Right hindlimb (tissue), 1 donor: ENCODE measurements around the gene HAS3.
"Not testable (repeated sequence)": the region's sequence is repeated elsewhere in the genome, so short reads cannot be mapped to it uniquely, and the experiment has no call there.

ENCODE experiments used
- DNase-seq: peaks from one replicate; pipeline ENCODE4 v3.0.0-alpha.2; 2018

Gene HAS3

DNA sequence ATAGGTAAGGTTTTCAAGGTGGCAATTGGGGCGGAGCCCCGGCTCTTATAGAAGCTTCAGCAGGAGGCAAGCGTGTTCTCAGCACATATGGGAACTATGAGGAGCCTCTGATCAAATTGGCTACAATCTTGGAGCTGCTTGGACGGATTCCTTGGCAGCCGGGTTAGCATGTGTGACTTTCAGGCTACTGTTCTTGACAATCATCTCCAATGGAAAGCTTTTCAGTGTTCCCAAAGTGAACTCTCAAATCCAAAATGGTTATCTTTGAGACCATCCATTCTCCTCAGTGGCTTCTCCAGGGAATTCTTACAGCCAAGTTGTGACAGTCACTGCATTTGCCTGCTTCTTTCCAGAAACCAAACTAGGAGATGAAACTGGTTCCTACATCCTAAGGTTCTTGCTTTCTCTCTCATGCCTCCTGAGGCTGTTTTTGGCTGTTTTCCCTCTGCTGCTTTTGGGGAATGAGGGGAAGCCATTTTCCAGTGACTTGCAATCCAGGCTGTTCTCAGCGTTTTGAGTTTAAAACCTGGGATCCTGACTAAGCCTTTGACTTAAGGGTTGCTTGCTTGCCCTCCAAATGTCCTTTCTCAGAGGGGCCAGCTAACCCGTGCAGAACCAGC lies 10.9 kb downstream of the HAS3 start:
- DNase-seq: no peak

GRCh38 chr16:69116906-69117305 lies 11.5 kb downstream of the HAS3 start:
- DNase-seq: no peak

- no peak for DNase-seq
Observed at GRCh38 chr16:69118468-69118867, 13.0 kb downstream of the HAS3 start.

DNA sequence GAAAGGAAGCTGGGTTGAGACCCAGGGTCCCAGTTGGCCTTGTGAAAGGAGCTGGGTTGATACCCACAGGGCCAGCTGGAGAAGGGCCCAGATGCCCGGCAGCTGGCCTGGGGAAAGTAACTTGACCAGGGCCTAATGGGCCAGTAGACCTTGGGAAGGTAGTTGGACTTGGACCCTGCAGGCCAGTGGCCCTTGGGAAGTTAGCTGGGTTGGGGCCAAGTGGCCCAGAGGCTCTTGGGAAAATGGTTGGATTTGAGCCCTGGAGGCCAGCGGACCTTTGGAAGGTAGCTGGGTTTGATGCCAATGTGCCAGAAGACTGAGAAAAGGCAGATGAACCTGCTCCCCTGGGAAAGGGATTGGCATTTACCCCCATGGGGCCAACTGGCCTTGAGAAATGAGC lies 13.5 kb downstream of the HAS3 start:
- no peak for DNase-seq

GRCh38 chr16:69119536-69119935 lies 14.1 kb downstream of the HAS3 start:
- DNase-seq: no peak

- DNase-seq: no peak
Observed at GRCh38 chr16:69120096-69120664, 14.7 kb downstream of the HAS3 start.

DNA sequence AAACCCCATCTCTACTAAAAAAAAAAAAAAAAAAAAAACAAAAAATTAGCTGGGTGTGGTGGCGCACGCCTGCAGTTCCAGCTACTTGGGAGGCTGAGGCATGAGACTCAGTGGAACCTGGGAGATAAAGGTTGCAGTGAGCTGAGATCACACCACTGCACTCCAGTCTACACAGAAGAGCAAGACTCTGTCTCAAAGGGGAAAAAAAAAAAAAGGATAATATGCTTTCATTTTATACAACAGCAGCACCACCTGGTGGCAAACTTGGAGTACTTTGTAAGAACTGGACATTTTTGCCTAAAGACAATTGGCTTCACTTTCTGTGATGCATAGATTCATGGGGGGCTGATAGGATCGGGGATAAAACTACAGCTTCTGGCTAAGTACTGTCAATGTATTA lies 18.5 kb downstream of the HAS3 start:
- no peak for DNase-seq

DNA sequence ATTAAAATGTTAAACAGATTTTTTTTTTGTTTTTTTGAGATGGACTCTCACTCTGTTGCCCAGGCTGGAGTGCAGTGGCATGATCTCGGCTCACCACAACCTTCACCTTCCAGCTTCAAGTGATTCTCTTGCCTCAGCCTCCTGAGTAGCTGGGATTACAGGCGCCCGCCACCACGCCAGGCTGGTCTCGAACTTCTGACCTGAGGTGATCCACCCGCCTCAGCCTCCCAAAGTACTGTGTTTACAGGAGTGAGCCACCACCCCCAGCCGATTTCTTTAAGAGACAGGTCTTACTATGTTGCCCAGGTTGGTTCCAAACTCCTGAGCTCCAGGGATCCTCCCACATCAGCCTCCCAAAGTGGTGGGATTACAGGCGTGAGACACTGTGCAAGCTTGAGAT lies 19.0 kb downstream of the HAS3 start:
- DNase-seq: not testable (repeated sequence)

DNA sequence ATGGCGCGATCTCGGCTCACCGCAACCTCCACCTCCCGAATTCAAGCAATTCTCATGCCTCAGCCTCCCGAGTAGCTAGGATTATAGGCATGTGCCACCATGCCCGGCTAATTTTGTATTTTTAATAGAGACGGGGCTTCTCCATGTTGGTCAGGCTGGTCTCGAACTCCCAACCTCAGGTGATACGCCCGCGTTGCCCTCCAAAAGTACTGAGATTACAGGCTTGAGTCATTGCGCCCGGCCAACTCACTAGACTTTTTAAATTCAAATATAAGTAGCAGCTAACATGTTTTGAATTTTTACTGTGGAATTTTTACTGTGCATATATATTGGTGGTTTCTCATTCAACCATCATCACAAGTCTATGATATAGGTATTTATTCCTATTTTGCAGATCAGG lies 19.5 kb downstream of the HAS3 start:
- not testable (repeated sequence) for DNase-seq

GRCh38 chr16:69126221-69126620 lies 20.8 kb downstream of the HAS3 start:
- DNase-seq: no peak

GRCh38 chr16:69126801-69127200 lies 21.3 kb downstream of the HAS3 start:
- DNase-seq: not testable (repeated sequence)

DNA sequence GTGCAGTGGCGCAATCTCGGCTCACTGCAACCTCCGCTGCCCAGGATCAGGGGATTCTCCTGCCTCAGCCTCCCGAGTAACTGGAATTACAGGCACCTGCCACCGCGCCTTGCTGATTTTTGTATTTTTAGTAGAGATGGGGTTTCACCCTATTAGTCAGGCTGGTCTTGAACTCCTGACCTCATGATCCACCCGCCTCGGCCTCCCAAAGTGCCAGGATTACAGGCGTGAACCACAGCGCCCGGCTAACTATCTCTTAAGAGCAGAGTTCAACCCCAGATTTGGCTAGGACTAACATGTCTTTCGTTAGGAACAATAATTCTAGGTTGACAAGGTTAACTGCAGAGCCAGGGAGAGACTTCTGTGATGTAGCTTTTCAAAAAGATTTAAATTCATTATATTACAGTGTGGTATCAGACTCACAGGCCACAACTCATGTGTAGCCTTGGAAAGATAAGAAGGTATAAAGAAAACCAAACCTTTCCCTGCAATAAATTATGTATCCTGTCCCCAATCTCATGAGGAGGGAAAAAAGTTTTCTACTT lies 22.6 kb downstream of the HAS3 start:
- no peak for DNase-seq

DNA sequence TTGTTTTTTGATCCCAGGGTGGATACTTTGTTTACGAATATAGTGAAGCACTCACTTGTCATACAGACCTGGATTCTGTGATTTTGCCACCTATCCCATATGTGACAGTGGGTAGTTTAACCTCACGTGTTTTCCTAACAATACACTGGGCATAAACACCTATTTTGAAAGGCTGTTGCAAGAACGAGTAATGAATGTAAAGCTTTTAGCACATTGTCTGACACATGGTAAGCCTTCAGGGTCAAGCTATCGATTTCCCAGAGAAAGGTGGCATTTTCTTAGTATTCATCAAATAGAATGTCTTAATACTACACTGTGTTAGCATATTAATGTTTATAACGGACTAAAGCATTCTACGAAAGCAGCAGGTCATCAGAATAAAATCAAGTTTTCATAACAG lies 25.0 kb downstream of the HAS3 start:
- no peak for DNase-seq

DNA sequence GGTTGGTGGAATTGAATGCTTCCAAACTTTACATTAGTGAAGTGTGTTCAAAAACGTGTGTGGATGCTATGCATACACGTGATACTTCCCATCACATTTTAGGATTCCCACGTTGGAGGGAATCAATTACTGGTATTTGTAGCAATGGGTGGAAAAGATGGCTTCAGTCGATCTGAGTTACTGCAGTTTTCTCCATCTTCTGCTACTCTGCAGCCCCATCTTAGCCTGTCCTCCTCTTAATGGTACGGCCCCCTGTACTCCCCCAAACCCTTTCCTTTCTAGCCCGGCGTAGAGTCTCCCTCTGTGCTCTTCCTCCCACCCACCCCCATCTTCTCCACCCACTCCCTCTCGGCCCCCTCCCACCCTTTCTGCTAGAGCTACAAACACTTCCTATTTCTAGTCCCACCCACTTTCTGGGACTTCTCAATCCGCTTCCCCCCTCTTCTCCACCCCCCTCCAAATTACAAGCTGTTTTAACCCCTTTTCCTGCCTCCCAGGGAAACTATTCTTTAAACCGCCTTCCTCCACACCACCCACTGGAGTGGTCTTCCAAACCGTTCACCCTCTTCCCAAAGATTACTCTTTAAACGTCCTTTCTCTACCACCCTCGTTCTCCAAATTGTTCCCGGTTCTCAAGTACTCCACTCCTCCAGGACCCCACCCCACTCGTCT lies 25.9 kb downstream of the HAS3 start:
- DNase-seq: peak; percentile 59

DNA sequence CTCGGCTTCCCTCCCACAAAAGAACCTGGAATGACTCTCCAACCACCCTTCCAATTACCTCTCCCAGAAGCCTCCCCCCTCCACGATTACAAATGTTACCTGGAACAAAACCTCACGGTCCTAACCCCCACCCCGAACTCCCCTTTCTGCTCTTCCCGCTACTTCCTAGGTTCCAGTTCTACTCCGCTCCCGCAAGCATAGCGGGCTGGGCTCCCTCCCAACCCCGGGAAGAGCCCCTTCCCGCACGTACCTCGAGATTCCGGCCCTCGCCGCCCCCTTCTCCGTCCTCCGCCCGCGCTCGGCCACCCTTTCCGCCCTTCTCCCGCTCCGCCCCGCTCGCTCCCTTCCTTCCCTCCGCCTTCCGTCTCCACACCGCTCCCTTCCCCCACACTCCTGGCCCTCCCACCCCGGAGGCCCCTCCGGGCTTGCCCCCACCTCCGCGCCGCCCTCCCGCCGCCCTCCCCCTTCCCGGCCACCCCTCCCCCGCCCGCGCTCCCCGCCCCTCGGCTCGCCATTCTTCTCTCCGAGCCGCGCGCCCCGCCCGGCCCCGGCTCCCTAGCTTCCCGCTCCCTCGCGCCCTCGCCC lies 26.5 kb downstream of the HAS3 start:
- DNase-seq: peak; percentile 90

DNA sequence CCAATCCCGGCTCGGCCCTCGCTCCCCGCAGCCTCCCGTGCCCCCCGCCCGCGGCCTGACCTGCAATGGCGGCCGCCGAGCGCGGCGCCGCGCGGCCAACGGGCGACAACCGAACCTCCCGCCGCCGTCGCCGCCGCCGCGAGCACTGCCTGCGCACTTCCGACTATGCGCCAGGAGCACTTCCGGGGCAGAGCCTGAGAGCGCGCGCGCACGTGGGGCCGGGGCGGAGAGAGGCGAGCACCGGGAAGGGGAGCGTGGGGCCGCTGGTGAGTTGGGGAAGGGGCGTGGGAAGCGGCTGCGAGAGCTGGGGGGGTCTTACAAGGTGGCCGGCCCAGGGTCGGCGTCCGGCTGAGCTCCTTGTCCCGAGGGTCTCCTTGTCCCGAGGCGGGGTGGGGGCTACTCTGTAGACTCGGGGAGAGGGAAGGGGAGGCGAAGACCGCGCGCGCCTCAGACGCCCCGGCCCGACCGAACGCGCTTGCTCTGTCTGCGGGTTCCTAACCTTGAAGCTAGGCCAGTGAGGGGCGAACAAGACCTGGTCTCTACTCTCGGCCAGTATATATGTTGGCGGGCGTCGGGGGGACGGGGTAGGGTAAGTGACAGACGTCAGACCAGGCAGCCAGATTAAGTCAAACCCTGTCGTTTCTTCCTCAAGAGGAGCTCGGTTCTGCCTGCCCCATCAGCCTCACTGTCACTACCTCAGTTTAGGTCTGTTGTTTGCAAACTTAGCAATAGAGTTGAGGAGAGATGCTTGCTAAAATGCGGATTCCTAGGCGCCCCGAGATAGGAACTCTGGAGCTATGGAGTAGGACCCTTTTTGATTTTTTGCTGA lies 27.2 kb downstream of the HAS3 start, which contains the start of the genes CHTF8 and UTP4:
TSS of gene CHTF8 (minus strand) at position 165 of the 829 bp plus-strand sequence. CDS start 11,130 bp downstream, outside the sequence.
TSS of gene UTP4 (plus strand) at position 226 of the 829 bp plus-strand sequence. CDS start 811 bp downstream, outside the sequence.
- peak; percentile 92 for DNase-seq

GRCh38 chr16:69133373-69133954 lies 28.0 kb downstream of the HAS3 start:
- DNase-seq: no peak

- no peak for DNase-seq
Observed at GRCh38 chr16:69138608-69139007, 33.2 kb downstream of the HAS3 start.

- not testable (repeated sequence) for DNase-seq
Observed at GRCh38 chr16:69139464-69139863, 34.0 kb downstream of the HAS3 start.

DNA sequence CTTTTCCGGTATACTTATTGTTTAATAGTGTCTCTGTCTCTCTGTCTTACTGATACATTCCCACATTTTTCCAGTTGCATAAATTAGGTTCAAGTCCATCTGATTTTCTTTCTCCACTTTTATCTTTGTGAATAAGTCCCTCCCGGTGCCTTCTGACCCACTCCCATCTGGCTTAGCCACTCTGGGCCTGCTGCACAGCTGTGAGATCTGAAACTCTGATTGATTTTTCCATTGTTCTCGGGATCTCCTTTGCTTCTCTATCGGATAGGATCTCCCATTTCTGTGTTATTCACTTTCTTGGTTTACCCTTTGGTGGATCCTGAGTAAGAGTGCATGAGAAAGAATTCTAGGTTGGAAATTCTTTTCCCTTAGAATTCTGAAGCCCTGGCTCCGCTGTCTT lies 35.6 kb downstream of the HAS3 start:
- no peak for DNase-seq

- no peak for DNase-seq
Observed at GRCh38 chr16:69141936-69142335, 36.5 kb downstream of the HAS3 start.

DNA sequence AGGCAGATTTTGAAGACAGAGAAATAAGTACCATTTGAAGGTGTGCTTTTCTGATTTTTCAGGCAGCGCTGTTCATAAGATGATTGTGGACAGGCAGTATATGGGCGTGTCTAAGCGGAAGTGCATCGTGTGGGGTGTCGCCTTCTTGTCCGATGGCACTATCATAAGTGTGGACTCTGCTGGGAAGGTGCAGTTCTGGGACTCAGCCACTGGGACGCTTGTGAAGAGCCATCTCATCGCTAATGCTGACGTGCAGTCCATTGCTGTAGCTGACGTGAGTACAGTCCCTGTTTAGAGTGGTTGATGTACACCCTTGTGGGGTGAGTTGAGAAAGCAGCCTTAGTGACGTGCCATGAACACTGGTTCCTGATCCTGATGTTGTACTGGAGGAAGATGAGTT lies 37.7 kb downstream of the HAS3 start:
- no peak for DNase-seq
